ENCODE results near the gene KIAA1755.
"Not testable (repeated sequence)": the region's sequence is repeated elsewhere in the genome, so short reads cannot be mapped to it uniquely, and the experiment has no call there.

Gene KIAA1755

DNA sequence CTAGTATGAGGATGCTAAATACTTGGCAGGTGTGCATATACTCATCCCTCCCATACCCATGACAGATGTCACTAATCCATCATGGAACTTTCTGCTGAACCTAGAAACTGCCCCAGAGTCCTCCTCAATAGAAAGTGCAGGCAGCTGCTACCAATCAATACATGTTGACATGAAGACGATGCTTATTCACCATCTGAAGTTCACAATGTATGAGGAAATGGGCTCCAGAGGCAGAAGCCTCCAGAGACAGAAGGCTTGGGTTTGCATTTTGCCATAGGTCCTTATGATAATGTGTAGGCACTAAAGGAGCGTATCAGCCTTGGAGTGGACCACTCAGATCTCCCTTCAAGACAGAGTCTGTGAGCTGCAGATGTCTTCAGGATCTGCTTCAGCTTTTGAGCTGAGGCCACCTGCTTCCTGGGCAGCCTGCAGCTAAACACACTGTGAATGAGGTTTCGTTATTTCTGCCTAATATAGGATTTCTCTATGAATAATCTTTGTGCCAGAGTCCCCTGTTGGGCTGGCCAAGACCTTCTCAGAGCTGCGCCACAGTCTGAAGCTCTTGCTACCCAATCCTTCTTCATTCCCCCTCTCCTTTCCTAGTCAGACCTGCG is 7.5 kb upstream of the KIAA1755 start:
- DNase-seq (ENCODE audit: low read depth in 2 of 3, low spot score in 2 of 3): no peak

DNA sequence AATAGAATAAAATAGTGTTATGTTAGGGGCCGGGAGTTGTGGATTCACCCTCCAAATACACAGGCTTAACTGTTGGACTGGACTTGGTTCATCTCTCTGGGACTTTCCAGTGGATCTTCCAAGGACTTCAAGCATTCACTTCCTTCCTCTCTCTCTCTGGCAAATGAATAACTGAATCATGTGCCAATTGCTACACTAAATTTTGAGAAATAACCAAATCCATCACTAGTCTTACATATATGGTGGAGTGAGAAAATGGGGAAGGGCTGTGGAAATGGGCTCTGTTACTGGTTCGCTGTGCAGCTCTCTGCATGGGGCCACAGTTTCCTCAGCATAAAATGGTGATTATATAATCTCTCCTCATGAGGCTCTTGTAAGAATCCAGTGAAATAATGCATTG is 6.8 kb upstream of the KIAA1755 start:
- DNase-seq (ENCODE audit: low read depth in 2 of 3, low spot score in 2 of 3): no peak

GRCh38 chr20:38266426-38266825 is 5.9 kb upstream of the KIAA1755 start:
- DNase-seq (ENCODE audit: low read depth in 2 of 3, low spot score in 2 of 3): no peak

GRCh38 chr20:38262931-38263330 is 2.4 kb upstream of the KIAA1755 start:
- DNase-seq (ENCODE audit: low read depth in 2 of 3, low spot score in 2 of 3): no peak

- DNase-seq (ENCODE audit: low read depth in 2 of 3, low spot score in 2 of 3): no peak
These were observed 487 bp upstream of the KIAA1755 start for GRCh38 chr20:38261054-38261390.

DNA sequence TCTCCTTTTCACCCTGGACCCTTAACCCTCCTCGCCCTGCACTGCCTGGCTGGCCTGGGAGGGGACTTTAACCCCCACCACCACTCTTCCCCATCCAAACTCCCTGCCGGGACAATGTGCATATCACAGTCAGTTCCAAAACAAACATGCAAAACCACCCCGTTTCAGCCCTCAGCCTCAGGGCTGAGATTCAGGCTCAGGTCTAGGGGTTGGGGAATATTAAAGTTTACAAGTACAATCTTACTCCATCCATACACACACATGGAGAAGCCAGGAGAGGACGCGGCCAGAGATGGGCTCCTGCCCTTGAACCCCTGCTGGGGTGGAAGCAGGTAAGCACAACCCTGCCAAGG is 534 bp downstream of the KIAA1755 start:
- DNase-seq (ENCODE audit: low read depth in 2 of 3, low spot score in 2 of 3): no peak

GRCh38 chr20:38258545-38259215 is 1.9 kb downstream of the KIAA1755 start:
- no peak for DNase-seq (ENCODE audit: low read depth in 2 of 3, low spot score in 2 of 3)

- DNase-seq (ENCODE audit: low read depth in 2 of 3, low spot score in 2 of 3): no peak
These were observed 3.6 kb downstream of the KIAA1755 start for GRCh38 chr20:38256966-38257365.

DNA sequence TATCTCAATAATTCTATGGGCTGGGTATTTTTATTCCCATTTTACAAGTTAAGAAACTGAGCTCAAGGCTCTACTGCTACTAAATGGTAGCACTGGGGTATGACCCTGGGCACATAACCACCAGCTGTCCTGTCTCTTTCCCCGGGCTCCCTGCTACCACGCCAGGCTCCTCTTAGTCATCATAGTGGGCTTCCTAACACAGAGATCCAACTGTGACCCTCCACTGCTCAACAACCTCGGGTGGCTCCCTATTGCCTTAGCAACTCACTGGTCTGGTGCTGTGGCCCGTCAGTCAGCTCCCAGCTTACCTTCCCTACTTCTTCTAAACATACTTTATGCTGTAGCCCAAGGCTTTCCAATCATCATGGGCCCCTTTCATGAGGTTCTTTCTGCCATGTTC is 4.5 kb downstream of the KIAA1755 start:
- DNase-seq (ENCODE audit: low read depth in 2 of 3, low spot score in 2 of 3): no peak

DNA sequence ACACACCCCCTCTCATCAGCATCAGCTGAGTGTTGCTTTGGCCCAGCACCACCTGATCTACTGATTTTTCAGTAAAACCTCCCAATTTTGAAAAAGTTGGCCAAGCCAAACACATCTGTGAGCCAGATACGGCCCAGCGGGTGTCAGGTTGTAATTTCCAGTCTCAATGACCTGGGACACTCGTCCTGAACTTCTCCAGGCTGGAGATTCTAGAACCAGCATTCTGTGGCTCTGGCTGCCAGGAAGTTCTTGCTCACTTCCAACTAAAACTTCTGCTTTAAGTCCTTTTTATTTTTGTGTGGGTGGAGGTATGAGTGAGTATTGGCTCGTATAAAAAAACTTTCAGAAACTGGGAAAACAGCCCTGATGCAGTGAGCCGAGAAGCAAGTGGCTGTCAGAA is 5.1 kb downstream of the KIAA1755 start:
- DNase-seq (ENCODE audit: low read depth in 2 of 3, low spot score in 2 of 3): no peak

GRCh38 chr20:38254621-38255020 is 5.9 kb downstream of the KIAA1755 start:
- not testable (repeated sequence) for DNase-seq (ENCODE audit: low read depth in 2 of 3, low spot score in 2 of 3)

GRCh38 chr20:38253571-38253970 is 7.0 kb downstream of the KIAA1755 start:
- DNase-seq (ENCODE audit: low read depth in 2 of 3, low spot score in 2 of 3): no peak

DNA sequence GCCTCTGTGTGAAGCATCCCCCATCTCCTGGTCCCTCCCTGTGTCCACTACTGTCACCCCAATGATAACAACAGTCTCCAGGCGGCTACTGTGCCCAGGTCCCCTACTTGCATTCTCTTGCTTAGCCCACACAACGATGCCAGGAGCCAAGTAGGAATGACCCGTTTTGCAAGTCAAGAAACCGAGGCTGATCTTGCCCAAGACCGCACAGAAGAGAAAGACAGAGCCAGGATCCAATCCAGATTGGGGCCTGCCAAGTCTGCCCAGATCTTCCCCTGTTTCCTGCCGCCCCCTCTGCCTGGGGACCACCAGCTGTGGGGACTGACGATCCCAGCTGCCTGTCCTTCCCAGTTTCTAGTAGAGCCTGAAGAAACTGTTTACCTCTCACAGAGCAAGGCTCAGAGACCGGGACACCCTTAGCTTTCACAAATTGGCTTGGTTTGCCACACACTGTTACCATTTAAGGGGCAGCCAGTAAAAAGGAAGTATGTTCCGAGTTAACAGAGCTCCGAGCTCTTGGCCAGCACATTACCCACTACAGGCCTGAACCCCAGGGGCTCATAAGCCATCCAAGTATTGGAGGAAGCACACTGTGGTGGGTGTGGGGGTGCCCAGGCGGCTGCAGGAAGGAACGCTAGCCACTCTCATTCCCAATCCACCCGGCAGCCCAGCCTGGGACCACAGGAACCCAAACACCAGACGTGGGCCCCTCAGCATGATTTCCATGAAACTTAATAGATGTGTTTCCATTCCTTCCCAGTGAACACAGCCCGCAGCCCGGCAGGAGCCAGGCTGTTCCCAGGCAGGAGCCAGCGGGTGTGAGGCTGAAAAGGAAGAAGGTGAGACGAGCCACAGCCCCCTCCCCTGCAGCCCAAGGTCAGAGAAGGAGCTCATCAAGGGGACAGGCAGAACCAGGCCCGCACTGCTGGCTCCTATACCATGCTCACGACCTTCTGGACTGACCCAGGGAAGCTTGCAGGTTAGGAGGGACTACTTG is 7.9 kb downstream of the KIAA1755 start:
- DNase-seq (ENCODE audit: low read depth in 2 of 3, low spot score in 2 of 3): no peak

DNA sequence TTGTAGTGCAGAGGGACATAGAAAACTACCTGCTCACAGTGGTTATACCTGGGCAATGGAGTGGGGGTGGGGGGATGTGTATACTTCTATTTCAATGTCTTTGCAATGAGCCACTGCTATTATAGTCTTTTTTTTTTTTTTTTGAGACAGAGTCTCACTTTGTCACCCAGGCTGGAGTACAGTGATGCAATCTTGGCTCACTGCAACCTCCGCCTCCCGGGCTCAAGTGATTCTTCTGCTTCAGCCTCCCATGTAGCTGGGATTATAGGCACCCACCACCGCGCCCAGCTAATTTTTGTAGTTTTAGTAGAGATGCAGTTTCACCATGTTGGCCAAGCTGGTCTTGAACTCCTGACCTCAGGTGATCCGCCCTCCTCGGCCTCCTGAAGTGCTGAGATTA is 9.1 kb downstream of the KIAA1755 start:
- not testable (repeated sequence) for DNase-seq (ENCODE audit: low read depth in 2 of 3, low spot score in 2 of 3)

GRCh38 chr20:38250609-38251008 is 9.9 kb downstream of the KIAA1755 start:
- no peak for DNase-seq (ENCODE audit: low read depth in 2 of 3, low spot score in 2 of 3)

GRCh38 chr20:38249536-38250310 is 10.8 kb downstream of the KIAA1755 start:
- DNase-seq (ENCODE audit: low read depth in 2 of 3, low spot score in 2 of 3): no peak

DNA sequence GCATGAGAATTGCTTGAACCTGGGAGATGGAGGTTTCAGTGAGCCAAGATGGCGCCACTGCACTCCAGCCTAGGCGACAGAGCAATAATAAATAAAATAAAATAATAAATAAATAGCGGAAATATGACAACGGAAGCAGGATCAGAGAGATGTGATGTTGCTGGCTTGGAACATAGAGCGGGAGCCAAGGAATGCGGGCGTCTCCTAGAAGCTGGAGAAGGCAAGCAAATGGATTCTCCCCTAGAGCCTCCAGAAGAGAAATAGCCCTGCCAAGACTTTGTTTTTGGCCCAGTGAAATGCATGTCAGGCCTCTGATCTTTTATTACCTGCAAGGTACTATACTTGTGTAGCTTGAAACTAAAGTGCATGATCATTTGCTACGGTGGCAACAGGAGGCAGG is 12.4 kb downstream of the KIAA1755 start:
- DNase-seq (ENCODE audit: low read depth in 2 of 3, low spot score in 2 of 3): no peak

- DNase-seq (ENCODE audit: low read depth in 2 of 3, low spot score in 2 of 3): not testable (repeated sequence)
These were observed 12.8 kb downstream of the KIAA1755 start for GRCh38 chr20:38247725-38248124.

DNA sequence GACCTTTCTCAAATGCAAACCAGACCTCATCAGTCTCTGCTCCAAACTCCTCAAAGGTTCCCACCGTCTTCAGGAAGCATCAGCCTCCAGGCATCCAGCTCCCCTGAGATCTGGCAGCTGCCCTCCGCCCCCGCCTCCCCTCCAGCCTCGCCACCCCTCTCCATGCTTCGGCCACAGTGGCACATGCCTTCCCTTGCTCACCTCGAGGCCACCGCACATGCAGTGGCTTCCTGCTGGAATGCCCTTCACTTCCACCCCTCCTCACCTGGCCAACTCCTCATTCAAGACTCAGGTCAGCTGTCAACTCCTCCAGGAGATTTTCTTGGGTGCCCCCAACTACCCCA is 13.4 kb downstream of the KIAA1755 start:
- no peak for DNase-seq (ENCODE audit: low read depth in 2 of 3, low spot score in 2 of 3)

DNA sequence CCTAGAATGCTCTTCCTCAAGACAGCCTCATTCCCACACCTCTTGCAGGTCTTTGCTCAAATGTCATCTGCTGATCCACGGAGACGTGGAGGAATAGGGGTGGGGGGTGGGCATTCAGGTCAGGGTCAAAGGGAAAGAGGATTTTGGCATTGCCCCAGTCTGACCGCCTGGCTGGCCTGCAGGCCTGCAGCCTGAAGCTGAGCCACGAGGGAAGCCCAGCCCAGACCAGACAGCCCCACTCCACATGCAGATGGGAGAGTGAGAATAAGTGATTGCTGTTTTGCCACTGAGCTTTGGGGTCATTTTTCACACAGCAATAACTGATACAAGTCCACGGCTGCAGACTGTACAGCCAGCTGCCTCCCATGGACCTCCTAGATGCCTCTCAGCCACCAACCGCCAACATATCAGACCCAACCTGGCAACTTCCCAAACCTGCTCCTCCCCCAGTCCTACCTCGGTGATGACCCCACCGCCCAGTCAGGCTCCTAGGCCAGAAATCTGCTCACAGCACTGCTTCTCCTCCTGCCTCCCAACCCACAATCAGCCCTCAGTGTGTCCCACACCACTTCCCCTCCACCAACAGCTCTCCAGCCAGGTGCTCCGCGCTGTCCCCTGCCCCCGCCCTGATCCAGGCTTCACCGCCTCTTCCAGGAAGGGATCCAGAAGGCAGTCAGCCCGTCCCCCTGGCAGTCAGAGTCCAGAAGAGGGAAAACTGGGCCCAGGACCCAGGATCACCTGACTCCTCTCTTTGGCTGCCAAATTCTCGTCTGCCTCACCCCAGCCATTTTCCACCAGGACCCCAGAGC is 14.0 kb downstream of the KIAA1755 start:
- DNase-seq (ENCODE audit: low read depth in 2 of 3, low spot score in 2 of 3): no peak

GRCh38 chr20:38245753-38246152 is 14.8 kb downstream of the KIAA1755 start:
- DNase-seq (ENCODE audit: low read depth in 2 of 3, low spot score in 2 of 3): no peak
